A549 (cell line): Measurements from ENCODE around the gene CD2. TPM values are rescaled to one million over a fixed set of nuclear protein-coding genes. Genes with fewer than 3 reads are reported as not detected.

Experiments
- ATAC-seq, 2 experiments: fragments of 200-7000 bp in 1 of 2; fragments of >200 bp in 1 of 2; cut with Nextera tagmentation in 1 of 2; cut with Tn5 transposase in 1 of 2; 3 replicates each; pipeline versions ENCODE4 v1.8.0 to v1.9.1; 2018 to 2020; ENCODE audit warnings: mild to moderate bottlenecking in 1 of 2, moderate library complexity in 1 of 2
- CTCF ChIA-PET: fragments of 300-600 bp; sonication (Branson Sonifier 250); formaldehyde crosslinking; extraction: SDS; loops from one replicate; lab custom pipeline; 2021; ENCODE audit warnings: antibody characterized with exemption, inconsistent platforms; lab: Yijun Ruan, JAX
- POLR2A ChIA-PET: fragments of 350-600 bp; formaldehyde crosslinking; extraction: SDS; loops from one replicate; lab custom pipeline; 2021; ENCODE audit warnings: antibody characterized with exemption, inconsistent platforms; lab: Yijun Ruan, JAX
- DNase-seq, 2 experiments: peaks; one replicate each; pipeline versions ENCODE4 v3.0.0 to v3.0.0-alpha.2; 2011 to 2016; ENCODE audit warnings: low read depth in 1 of 2, low spot score in 1 of 2
- FAIRE-seq: peaks from 2 replicates; lab custom pipeline; 2011; peaks lifted over from hg19 to GRCh38; lab: Jason Lieb, UNC
- H3K27ac ChIP-seq, 2 experiments: fragments of >200 bp; sonication (Bioruptor Twin); formaldehyde crosslinking; 3 replicates each; pipeline ENCODE4 v1.5.1; 2016 to 2017
- H3K4me1 ChIP-seq: fragments of >200 bp; sonication (Bioruptor Twin); formaldehyde crosslinking; 3 replicates; pipeline ENCODE4 v1.6.1; 2016
- H3K4me2 ChIP-seq: fragments of >200 bp; sonication (Bioruptor Twin); formaldehyde crosslinking; 3 replicates; pipeline ENCODE4 v1.6.1; 2016
- H3K4me3 ChIP-seq: fragments of >200 bp; sonication (Bioruptor Twin); formaldehyde crosslinking; 3 replicates; pipeline ENCODE4 v1.5.1; 2016
- H3K9me3 ChIP-seq: fragments of >200 bp; sonication (Bioruptor Twin); formaldehyde crosslinking; 3 replicates; pipeline ENCODE4 v1.6.1; 2016
- ATOH8 ChIP-seq: fragments of 250-450 bp; sonication (Bioruptor Pico); IDR thresholded peaks from 2 replicates; pipeline ENCODE4 v1.5.0; 2020; ENCODE audit warnings: low read depth, mild to moderate bottlenecking, moderate library complexity
- CBX2 ChIP-seq: fragments of 200-600 bp; sonication (generic); IDR thresholded peaks from 2 replicates; pipeline ENCODE4 v1.6.1; 2016; ENCODE audit warnings: low read depth, mild to moderate bottlenecking, borderline replicate concordance
- CBX8 ChIP-seq: fragments of 200-600 bp; sonication (generic); IDR thresholded peaks from 2 replicates; pipeline ENCODE4 v1.6.1; 2016
- CHD4 ChIP-seq: fragments of 200-600 bp; sonication (generic); IDR thresholded peaks from 2 replicates; pipeline ENCODE4 v1.6.1; 2016; ENCODE audit warnings: antibody characterized with exemption, mild to moderate bottlenecking, borderline replicate concordance
- CTCF ChIP-seq: fragments of >200 bp; sonication (Bioruptor Twin); formaldehyde crosslinking; IDR thresholded peaks from 3 replicates; pipeline ENCODE4 v1.5.1; 2016
- ELK1 ChIP-seq: fragments of 150-350 bp; IDR thresholded peaks from 2 replicates; pipeline ENCODE4 v1.6.1; 2014; ENCODE audit warnings: low read depth, mild to moderate bottlenecking, low read length
- HOXB13 ChIP-seq: fragments of 250-450 bp; sonication (Bioruptor Pico); IDR thresholded peaks from 2 replicates; pipeline ENCODE4 v1.5.0; 2020; ENCODE audit warnings: low read depth, mild to moderate bottlenecking, moderate library complexity
- MAX ChIP-seq: IDR thresholded peaks from 2 replicates; pipeline ENCODE4 v1.6.1; 2012
- NFE2L2 ChIP-seq: fragments of 150-350 bp; conservative IDR thresholded peaks from 2 replicates; pipeline ENCODE4 v1.6.1; 2014; ENCODE audit warnings: low read length
- POLR2A ChIP-seq: IDR thresholded peaks from 2 replicates; pipeline ENCODE4 v1.6.1; 2012; ENCODE audit warnings: mild to moderate bottlenecking, low read length
- RAD21 ChIP-seq, 2 experiments: fragments of >200 bp in 1 of 2; sonication (Bioruptor Twin) in 1 of 2; formaldehyde crosslinking in 1 of 2; IDR thresholded peaks in 1 of 2; conservative IDR thresholded peaks in 1 of 2; 2 replicates in 1 of 2; 3 replicates in 1 of 2; pipeline ENCODE4 v1.6.1; 2012 to 2018; ENCODE audit warnings: inconsistent platforms in 1 of 2
- RARB ChIP-seq: fragments of 250-450 bp; sonication (Bioruptor Pico); IDR thresholded peaks from 2 replicates; pipeline ENCODE4 v1.8.0; 2021; ENCODE audit warnings: mild to moderate bottlenecking, moderate library complexity
- RCOR1 ChIP-seq: fragments of 150-350 bp; IDR thresholded peaks from 2 replicates; pipeline ENCODE4 v1.6.1; 2014; ENCODE audit warnings: antibody characterized with exemption, low read length, low read depth
- REST ChIP-seq: fragments of 200-600 bp; sonication (generic); IDR thresholded peaks from 2 replicates; pipeline ENCODE4 v1.6.1; 2016; ENCODE audit warnings: antibody characterized with exemption, mild to moderate bottlenecking, moderate library complexity
- SMC3 ChIP-seq: fragments of >200 bp; sonication (Bioruptor Twin); formaldehyde crosslinking; IDR thresholded peaks from 3 replicates; pipeline ENCODE4 v1.6.1; 2018; ENCODE audit warnings: inconsistent platforms
- SREBF2 ChIP-seq: fragments of 450-650 bp; IDR thresholded peaks from 2 replicates; pipeline ENCODE4 v1.6.1; 2014; ENCODE audit warnings: mild to moderate bottlenecking, moderate library complexity
- USF2 ChIP-seq: fragments of 450-650 bp; IDR thresholded peaks from 2 replicates; pipeline ENCODE4 v1.6.1; 2014; ENCODE audit warnings: antibody characterized with exemption
- ZSCAN20 ChIP-seq: fragments of 250-450 bp; sonication (Bioruptor Pico); IDR thresholded peaks from 2 replicates; pipeline ENCODE4 v1.8.0; 2022; ENCODE audit warnings: mild to moderate bottlenecking, moderate library complexity
- WGBS: methylation state at CpG from one replicate; pipeline ENCODE4 v1.1.6; 2017; ENCODE audit errors: missing lambda C conversion rate; 5-methylcytosine and 5-hydroxymethylcytosine counted together
- polyA plus RNA-seq, 4 experiments: library from polyadenylated mRNA; depleted of rRNA in 3 of 4; stranded (reverse); fragments of >200 nt; fragmentation: RNase III in 1 of 4; extraction: RNeasy Plus Mini Kit Qiagen cat#74134 plus additional on column Dnase treatment in 1 of 4; gene quantifications; 2 replicates in 3 of 4; 3 replicates in 1 of 4; pipeline ENCODE4 v1.2.3, GENCODE V29; 2011 to 2017

Gene CD2
- polyA plus RNA-seq, 2 of the 4 experiments (the other 2 are of a cell fraction), result not detected

GRCh38 chr1:116725798-116726197 lies 28.4 kb upstream of the CD2 start (continued):
- TF ChIP-seq CHD4 (no peak), ELK1 (no peak)

- FAIRE-seq (no peak), DNase-seq (no peak), ATAC-seq (no peak)
- Histone ChIP-seq H3K9me3 (no peaks in the 10 kb centered on the region), H3K4me3 (no peak overlapping the region), H3K27ac (no peak overlapping the region), H3K4me2 (no peak overlapping the region), H3K4me1 (no peaks in the 10 kb centered on the region)
- TF ChIP-seq ATOH8 (CRISPR knock-in tag), result no peak
- TF ChIP-seq POLR2A, result no peak
- no peak for TF ChIP-seq USF2
- TF ChIP-seq SREBF2, result no peak
- TF ChIP-seq ZSCAN20 (CRISPR knock-in tag), result no peak
- TF ChIP-seq REST, result no peak
- TF ChIP-seq CBX8, result no peak
- no peak for TF ChIP-seq MAX
- no peak for TF ChIP-seq RCOR1
- no peak for TF ChIP-seq CTCF
- ChIA-PET POLR2A (no interaction called here), CTCF (interaction anchor here (1.6 to 1.8 kb wide), 2 partner anchors 10 to 13 kb away, joined by 3 to 4 read pairs; no protein-coding TSS in a partner anchor)
- WGBS, result 79% methylated on average over 5 of the region's 5 CpGs
Measured at GRCh38 chr1:116726872-116727820, 27.1 kb upstream of the CD2 start.

GRCh38 chr1:116731439-116731838 lies 22.8 kb upstream of the CD2 start:
- no peak for TF ChIP-seq USF2
- TF ChIP-seq CBX2, result no peak
- no peak for TF ChIP-seq SMC3
- TF ChIP-seq NFE2L2, result no peak
- TF ChIP-seq HOXB13, result no peak
- no peak for TF ChIP-seq RAD21 (conservative IDR thresholded peaks at IDR 0.05 in 1 of 2, IDR thresholded peaks at IDR 0.05 in 1 of 2)
- no peak for TF ChIP-seq RARB (CRISPR knock-in tag)
- Histone ChIP-seq H3K4me3 (no peak overlapping the region), H3K4me1 (no peaks in the 10 kb centered on the region), H3K9me3 (no peaks in the 10 kb centered on the region), H3K4me2 (no peak overlapping the region), H3K27ac (no peak overlapping the region)
- ChIA-PET CTCF (no interaction called here), POLR2A (no interaction called here)
- DNase-seq (no peak), ATAC-seq (no peak), FAIRE-seq (no peak)
